Endothelial cell of umbilical vein (primary cell): ENCODE measurements around the gene PLEKHA5.

Source experiments
- CTCF ChIP-seq, 2 donors: IDR thresholded peaks; 1 replicate in 1 of 2; 2 replicates in 1 of 2; pipeline ENCODE4 v1.5.1; 2011; ENCODE audit warnings: low read length in 2 of 2, mild to moderate bottlenecking in 2 of 2, moderate library complexity in 2 of 2, control low read depth in 1 of 2, inconsistent platforms in 1 of 2, low read depth in 1 of 2; ENCODE audit not compliant: insufficient read depth in 1 of 2; ENCODE audit errors: extremely low read depth in 1 of 2
- EZH2 ChIP-seq: IDR thresholded peaks from 2 replicates; pipeline ENCODE4 v1.6.1; 2012; ENCODE audit warnings: borderline replicate concordance, low read depth, mild to moderate bottlenecking, moderate library complexity, low read length, inconsistent platforms; ENCODE audit not compliant: severe bottlenecking
- JUN ChIP-seq: IDR thresholded peaks from 2 replicates; pipeline ENCODE4 v1.6.1; 2011; ENCODE audit warnings: borderline replicate concordance, low read depth; ENCODE audit not compliant: insufficient read length, insufficient read depth
- POLR2A ChIP-seq: IDR thresholded peaks from 2 replicates; pipeline ENCODE4 v1.6.1; 2012; ENCODE audit warnings: low read depth, mild to moderate bottlenecking, control low read depth, low read length

GRCh38 chr12:19129122-19129485 is 429 bp upstream of the PLEKHA5 start:
- TF ChIP-seq CTCF (IDR thresholded peaks at IDR 0.05; ENCODE audit: extremely low read depth in 1 of 2, insufficient read depth in 1 of 2, low read depth in 1 of 2, low read length in 2 of 2) (no peak), POLR2A (peak; percentile 6), JUN (no peak), EZH2 (no peak)
